ENCODE measurements around the gene CYGB. TPM values are rescaled to one million over a fixed set of nuclear protein-coding genes. Genes with fewer than 3 reads are reported as not detected.

The CYGB gene
- total RNA-seq, 4 donors from 2014 or later = 2.8 to 18.2 (median 10.4) TPM

- Histone ChIP-seq H3K9me3 (no peaks in the 10 kb centered on the region), H3K36me3 (no peaks in the 10 kb centered on the region), H3K27me3 (peaks cover 6% of the 10 kb centered on the region), H3K27ac (peak overlapping the region; percentile 57), H3K4me3 (peak overlapping the region; percentile 56), H3K4me1 (peaks cover 58% of the 10 kb centered on the region)
- DNase-seq (ENCODE audit: low spot score in 2 of 2) = no peak
- TF ChIP-seq POLR2AphosphoS5 (IDR thresholded peaks at IDR 0.05) = no peak
- no peak for TF ChIP-seq CTCF (IDR thresholded peaks at IDR 0.05)
- TF ChIP-seq POLR2A (IDR thresholded peaks at IDR 0.05) = no peak
- TF ChIP-seq EP300 (IDR thresholded peaks at IDR 0.05) = no peak
- 50% methylated on average over 11 of the region's 37 CpGs for WGBS
Measured at GRCh38 chr17:76538281-76538931, 897 bp upstream of the CYGB start.

- Histone ChIP-seq H3K9me3 (no peaks in the 10 kb centered on the region), H3K27ac (no peak overlapping the region), H3K27me3 (peaks cover 6% of the 10 kb centered on the region), H3K4me3 (peak overlapping the region; percentile 56), H3K36me3 (no peaks in the 10 kb centered on the region), H3K4me1 (peaks cover 47% of the 10 kb centered on the region)
- no peak for DNase-seq (ENCODE audit: low spot score in 2 of 2)
- no peak for TF ChIP-seq POLR2AphosphoS5 (IDR thresholded peaks at IDR 0.05)
- TF ChIP-seq CTCF (IDR thresholded peaks at IDR 0.05) = no peak
- TF ChIP-seq EP300 (IDR thresholded peaks at IDR 0.05) = no peak
- no peak for TF ChIP-seq POLR2A (IDR thresholded peaks at IDR 0.05)
- no CpG with 5 or more reads among the region's 26 CpGs for WGBS
Measured at GRCh38 chr17:76537288-76537577, 276 bp downstream of the CYGB start.

- no peak for DNase-seq (ENCODE audit: low spot score in 2 of 2)
- TF ChIP-seq EP300 (IDR thresholded peaks at IDR 0.05) = no peak
- TF ChIP-seq POLR2A (IDR thresholded peaks at IDR 0.05) = no peak
- no peak for TF ChIP-seq POLR2AphosphoS5 (IDR thresholded peaks at IDR 0.05)
- no peak for TF ChIP-seq CTCF (IDR thresholded peaks at IDR 0.05)
- WGBS = 86% methylated on average over 11 of the region's 25 CpGs
- Histone ChIP-seq H3K4me1 (peaks cover 47% of the 10 kb centered on the region), H3K27ac (no peak overlapping the region), H3K4me3 (peak overlapping the region; percentile 56), H3K27me3 (peaks cover 6% of the 10 kb centered on the region), H3K9me3 (no peaks in the 10 kb centered on the region), H3K36me3 (no peaks in the 10 kb centered on the region)
Measured at GRCh38 chr17:76536511-76537287, 810 bp downstream of the CYGB start.

GRCh38 chr17:76535788-76536510, 1.6 kb downstream of the CYGB start:
- no peak overlapping the region for H3K4me3 ChIP-seq
- 86% methylated on average over 19 of the region's 19 CpGs for WGBS
- no peak overlapping the region for H3K27ac ChIP-seq
- peaks cover 6% of the 10 kb centered on the region for H3K27me3 ChIP-seq
- DNase-seq (ENCODE audit: low spot score in 2 of 2) = no peak
- TF ChIP-seq EP300 (IDR thresholded peaks at IDR 0.05) = no peak
- no peak for TF ChIP-seq CTCF (IDR thresholded peaks at IDR 0.05)
- no peaks in the 10 kb centered on the region for H3K36me3 ChIP-seq
- H3K9me3 ChIP-seq = no peaks in the 10 kb centered on the region
- H3K4me1 ChIP-seq = peaks cover 50% of the 10 kb centered on the region
